WTC11 (cell line): ENCODE data around the gene BORCS8. TPM values are rescaled to one million over a fixed set of nuclear protein-coding genes. Genes with fewer than 3 reads are reported as not detected.

Source experiments
- ATAC-seq: fragments of 200-7000 bp; cut with Tn5 transposase; 2 replicates; pipeline ENCODE4 v1.10.0; 2021; ENCODE audit warnings: mild to moderate bottlenecking, moderate library complexity
- CTCF ChIA-PET: fragments of 300-600 bp; sonication (Branson Sonifier 250); formaldehyde crosslinking; loops from one replicate; lab custom pipeline; 2021; ENCODE audit warnings: antibody characterized with exemption; lab: Charles Lee
- POLR2A ChIA-PET: fragments of 350-600 bp; sonication (Branson Sonifier 250); formaldehyde crosslinking; loops from one replicate; lab custom pipeline; 2021; ENCODE audit warnings: antibody characterized with exemption; lab: Charles Lee
- DNase-seq: peaks from one replicate; pipeline ENCODE4 v3.0.0; 2021; ENCODE audit warnings: low spot score
- H3K27ac Mint-ChIP-seq: 2 replicates; pipeline ENCODE4 v1.8.0; 2021; ENCODE audit warnings: mixed read lengths
- H3K27me3 Mint-ChIP-seq: 2 replicates; pipeline ENCODE4 v1.8.0; 2021; ENCODE audit warnings: low read depth, mild to moderate bottlenecking, moderate library complexity, mixed read lengths
- H3K36me3 Mint-ChIP-seq: 2 replicates; pipeline ENCODE4 v1.8.0; 2021; ENCODE audit warnings: mixed read lengths
- H3K4me1 Mint-ChIP-seq: 2 replicates; pipeline ENCODE4 v1.8.0; 2022; ENCODE audit warnings: mixed read lengths
- H3K4me3 Mint-ChIP-seq: 2 replicates; pipeline ENCODE4 v1.8.0; 2021; ENCODE audit warnings: mild to moderate bottlenecking, moderate library complexity, mixed read lengths
- H3K9me3 Mint-ChIP-seq: 2 replicates; pipeline ENCODE4 v1.8.0; 2021; ENCODE audit warnings: mixed read lengths
- AR ChIP-seq: fragments of 250-450 bp; sonication (Bioruptor Pico); IDR thresholded peaks from 2 replicates; pipeline ENCODE4 v1.9.0; 2021; ENCODE audit warnings: mild to moderate bottlenecking
- ATF2 ChIP-seq: sonication (generic); formaldehyde crosslinking; IDR thresholded peaks from 2 replicates; pipeline ENCODE4 v1.8.1; 2022; ENCODE audit warnings: low read depth, missing genetic modification reagents, borderline replicate concordance
- CBFB ChIP-seq: sonication (generic); formaldehyde crosslinking; IDR thresholded peaks from 2 replicates; pipeline ENCODE4 v1.8.1; 2022; ENCODE audit warnings: mild to moderate bottlenecking, low read depth, missing genetic modification reagents
- CREB1 ChIP-seq: sonication (generic); formaldehyde crosslinking; IDR thresholded peaks from 2 replicates; pipeline ENCODE4 v1.8.0; 2023; ENCODE audit warnings: mild to moderate bottlenecking, missing genetic modification reagents
- E2F5 ChIP-seq: sonication (generic); formaldehyde crosslinking; IDR thresholded peaks from 2 replicates; pipeline ENCODE4 v1.8.1; 2022; ENCODE audit warnings: mild to moderate bottlenecking, moderate library complexity, missing genetic modification reagents
- HMGA2 ChIP-seq: fragments of 250-450 bp; sonication (Bioruptor Pico); IDR thresholded peaks from 2 replicates; pipeline ENCODE4 v1.4.0; 2021; ENCODE audit warnings: mild to moderate bottlenecking, moderate library complexity
- HMGXB4 ChIP-seq: sonication (generic); formaldehyde crosslinking; IDR thresholded peaks from 2 replicates; pipeline ENCODE4 v1.8.1; 2023; ENCODE audit warnings: mild to moderate bottlenecking, moderate library complexity, missing genetic modification reagents
- IRF1 ChIP-seq: sonication (generic); formaldehyde crosslinking; IDR thresholded peaks from 2 replicates; pipeline ENCODE4 v1.8.0; 2023; ENCODE audit warnings: missing genetic modification reagents
- MAX ChIP-seq: sonication (generic); formaldehyde crosslinking; IDR thresholded peaks from 2 replicates; pipeline ENCODE4 v1.8.0; 2022; ENCODE audit warnings: mild to moderate bottlenecking, missing genetic modification reagents
- NFE2L1 ChIP-seq: sonication (generic); formaldehyde crosslinking; IDR thresholded peaks from 2 replicates; pipeline ENCODE4 v1.8.1; 2023; ENCODE audit warnings: missing genetic modification reagents
- SMAD3 ChIP-seq: sonication (generic); formaldehyde crosslinking; IDR thresholded peaks from 2 replicates; pipeline ENCODE4 v1.8.0; 2022; ENCODE audit warnings: missing genetic modification reagents, mild to moderate bottlenecking, borderline replicate concordance
- TEAD1 ChIP-seq: sonication (generic); formaldehyde crosslinking; IDR thresholded peaks from 2 replicates; pipeline ENCODE4 v1.8.0; 2022; ENCODE audit warnings: mild to moderate bottlenecking, missing genetic modification reagents
- ZMAT4 ChIP-seq: fragments of 250-450 bp; sonication (Bioruptor Pico); IDR thresholded peaks from 2 replicates; pipeline ENCODE4 v1.9.0; 2021; ENCODE audit warnings: mild to moderate bottlenecking
- ZNF317 ChIP-seq: sonication (generic); formaldehyde crosslinking; IDR thresholded peaks from 2 replicates; pipeline ENCODE4 v1.8.1; 2023; ENCODE audit warnings: low read depth, mild to moderate bottlenecking, moderate library complexity, missing genetic modification reagents, borderline replicate concordance
- ZNF423 ChIP-seq: fragments of 250-450 bp; sonication (Bioruptor Pico); IDR thresholded peaks from 2 replicates; pipeline ENCODE4 v2.1.2; 2022; ENCODE audit warnings: mild to moderate bottlenecking, moderate library complexity
- ZNF425 ChIP-seq: fragments of 250-450 bp; sonication (Bioruptor Pico); conservative IDR thresholded peaks from 2 replicates; pipeline ENCODE4 v1.9.0; 2021; ENCODE audit warnings: mild to moderate bottlenecking
- ZNF512 ChIP-seq: sonication (generic); formaldehyde crosslinking; IDR thresholded peaks from 2 replicates; pipeline ENCODE4 v1.8.1; 2022; ENCODE audit warnings: missing genetic modification reagents, borderline replicate concordance
- total RNA-seq: library from RNA; stranded (reverse); gene quantifications from 3 replicates; pipeline ENCODE4 v1.2.3, GENCODE V29; 2021

BORCS8 gene
- total RNA-seq, 1 experiment from 2014 or later, result 20.9 TPM

GRCh38 chr19:19162495-19162894, 29.5 kb downstream of the BORCS8 start (continued):
- TF ChIP-seq AR (CRISPR knock-in tag), result no peak

GRCh38 chr19:19160461-19161035, 31.4 kb downstream of the BORCS8 start:
- no peaks in the 10 kb centered on the region for H3K36me3 Mint-ChIP-seq
- H3K9me3 Mint-ChIP-seq, result no peaks in the 10 kb centered on the region
- DNase-seq, result peak; percentile 81
- ChIA-PET POLR2A (interaction anchor here (0.6 to 2.1 kb wide), 4 partner anchors 9 to 668 kb away, joined by 3 to 12 read pairs (median 4); partner anchors contain the start of gene MEF2B), CTCF (interaction anchor here (0.9 to 2.0 kb wide), 5 partner anchors 14 to 182 kb away, joined by 3 to 5 read pairs (median 4); no protein-coding TSS in a partner anchor)
- H3K27me3 Mint-ChIP-seq, result peaks cover 36% of the 10 kb centered on the region
- no peak overlapping the region for H3K4me3 Mint-ChIP-seq
- H3K27ac Mint-ChIP-seq, result no peak overlapping the region
- H3K4me1 Mint-ChIP-seq, result peaks cover 9% of the 10 kb centered on the region
- peak; percentile 73 for ATAC-seq
- TF ChIP-seq CBFB (CRISPR knock-in tag) (no peak), IRF1 (CRISPR knock-in tag) (no peak), CREB1 (no peak), MAX (CRISPR knock-in tag) (peak; percentile 62; the same call in 1 of the 2 replicates), HMGXB4 (CRISPR knock-in tag) (0 out of 2 replicates have a peak, but pooled peaks have one; percentile 41), HMGA2 (CRISPR knock-in tag) (no peak), E2F5 (CRISPR knock-in tag) (no peak), ZMAT4 (CRISPR knock-in tag) (no peak), SMAD3 (CRISPR knock-in tag) (no peak), ZNF317 (0 out of 2 replicates have a peak, but pooled peaks have one; percentile 13), NFE2L1 (CRISPR knock-in tag) (no peak), ZNF425 (no peak), TEAD1 (CRISPR knock-in tag) (no peak), ATF2 (CRISPR knock-in tag) (no peak), ZNF512 (CRISPR knock-in tag) (no peak), ZNF423 (CRISPR knock-in tag) (peak; percentile 38; the same call in 1 of the 2 replicates)
- TF ChIP-seq, all 79 proteins: peak for 4
